ENCODE results near the gene RPL28. TPM values are rescaled to one million over a fixed set of nuclear protein-coding genes. Genes with fewer than 3 reads are reported as not detected.

Gene RPL28
- total and polyA plus RNA-seq, 2 experiments from 2014 or later, result 530 to 875 TPM

DNA sequence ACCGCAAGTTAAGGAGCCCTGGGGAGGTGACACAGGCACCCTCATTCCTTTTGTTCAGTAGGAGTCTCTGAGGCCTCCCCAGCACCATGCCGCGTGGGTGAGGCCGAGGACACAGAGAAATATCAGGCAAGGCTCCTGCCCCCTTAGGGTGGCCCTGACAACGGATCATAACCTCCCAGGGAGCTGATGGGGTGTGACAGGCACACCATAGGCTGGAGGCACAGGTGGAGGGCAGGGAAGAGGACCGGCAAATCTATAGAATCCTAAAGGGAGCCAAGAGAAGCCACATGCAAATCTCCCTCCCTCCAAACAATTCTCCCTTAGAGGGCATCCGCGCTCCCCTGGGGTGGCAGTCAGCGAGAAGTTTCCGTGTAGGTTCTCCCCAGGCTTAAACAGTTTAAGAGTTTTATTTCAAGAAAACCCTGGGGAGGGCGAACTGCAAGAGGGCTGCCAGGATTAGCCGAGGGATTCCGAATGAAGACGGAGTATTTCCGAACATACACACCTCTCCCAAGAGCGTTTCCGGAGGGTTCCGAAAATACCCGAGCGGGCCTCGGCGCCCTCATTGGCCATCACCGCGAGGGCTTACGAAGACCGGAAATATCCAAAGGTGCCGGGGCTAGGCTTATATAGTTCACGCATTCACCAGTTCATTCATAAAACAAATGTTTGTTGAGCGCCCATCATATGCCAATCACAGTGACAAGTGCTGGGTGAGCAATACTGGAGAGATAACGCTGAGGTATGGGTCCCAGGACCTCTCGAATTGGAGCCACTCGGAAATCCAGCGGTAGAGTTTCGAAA is 610 bp upstream of the RPL28 start:
- Histone ChIP-seq H3K4me3 (peak overlapping the region; percentile 94), H3K9ac (peak overlapping the region; percentile 92), H3K4me1 (ENCODE audit: insufficient read depth) (peaks cover 33% of the 10 kb centered on the region), H3K27me3 (replicated peaks; ENCODE audit: insufficient read depth) (no peaks in the 10 kb centered on the region), H3F3A (ENCODE audit: insufficient read depth) (peaks cover 15% of the 10 kb centered on the region), H4K20me1 (ENCODE audit: insufficient read depth) (peaks cover 16% of the 10 kb centered on the region; the same call in 1 of the 2 replicates), H3K79me2 (ENCODE audit: insufficient read depth) (peaks cover 42% of the 10 kb centered on the region), H2AFZ (peak overlapping the region; percentile 91), H3K36me3 (ENCODE audit: low read depth) (peaks cover 27% of the 10 kb centered on the region; the same call in 1 of the 2 replicates), H3K27ac (peak overlapping the region; percentile 71), H3K9me2 (ENCODE audit: insufficient read depth) (no peaks in the 10 kb centered on the region), H3K4me2 (ENCODE audit: unreplicated experiment) (peak overlapping the region; percentile 88), H3K9me3 (ENCODE audit: low read depth) (no peaks in the 10 kb centered on the region)
- in situ Hi-C loops (cut with MboI), result no loop called here
- peak; percentile 96 for DNase-seq
- TF ChIP-seq EZH2 (IDR thresholded peaks at IDR 0.05; ENCODE audit: insufficient read depth, poor library complexity, severe bottlenecking) (no peak), EZH2phosphoT487 (IDR thresholded peaks at IDR 0.05; ENCODE audit: insufficient read depth, low read depth) (no peak)
- 11% methylated on average over 33 to 34 of the region's 34 CpGs for WGBS, 2 experiments (ENCODE audit: low coverage in 1 of 2, low lambda C conversion rate in 2 of 2, missing lambda C conversion rate in 2 of 2)

DNA sequence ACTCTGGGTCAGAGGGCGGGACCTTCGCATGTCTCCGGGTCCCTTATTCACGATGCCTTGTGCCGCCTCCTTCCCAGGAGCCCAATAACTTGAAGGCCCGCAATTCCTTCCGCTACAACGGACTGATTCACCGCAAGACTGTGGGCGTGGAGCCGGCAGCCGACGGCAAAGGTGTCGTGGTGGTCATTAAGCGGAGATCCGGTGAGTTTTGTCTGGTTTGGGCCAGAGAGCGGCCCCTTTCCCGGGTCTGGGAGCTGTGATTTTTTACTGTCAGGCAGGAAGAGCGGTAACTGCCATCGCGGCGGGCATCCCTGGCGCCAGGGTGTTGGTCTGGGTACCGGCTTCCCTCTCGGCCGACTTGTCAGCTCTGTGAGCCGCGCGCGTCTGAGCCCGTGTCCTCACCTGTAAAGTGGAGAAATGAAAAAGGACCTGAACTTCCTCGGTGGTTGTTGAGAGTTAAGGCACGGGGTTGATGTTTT is 800 bp downstream of the RPL28 start:
- WGBS, 2 experiments (ENCODE audit: low coverage in 1 of 2, low lambda C conversion rate in 2 of 2, missing lambda C conversion rate in 2 of 2), result 1% methylated on average over 33 of the region's 33 CpGs
- in situ Hi-C loops (cut with MboI), result no loop called here
- Histone ChIP-seq H4K20me1 (ENCODE audit: insufficient read depth) (peaks cover 16% of the 10 kb centered on the region; the same call in 1 of the 2 replicates), H3K4me1 (ENCODE audit: insufficient read depth) (peaks cover 33% of the 10 kb centered on the region), H3K79me2 (ENCODE audit: insufficient read depth) (peaks cover 51% of the 10 kb centered on the region), H3K27me3 (replicated peaks; ENCODE audit: insufficient read depth) (no peaks in the 10 kb centered on the region), H3K4me2 (ENCODE audit: unreplicated experiment) (peak overlapping the region; percentile 95), H3K4me3 (peak overlapping the region; percentile 94), H3K9ac (peak overlapping the region; percentile 92), H3K36me3 (ENCODE audit: low read depth) (peaks cover 27% of the 10 kb centered on the region; the same call in 1 of the 2 replicates), H3K9me2 (ENCODE audit: insufficient read depth) (no peaks in the 10 kb centered on the region), H2AFZ (no peak overlapping the region), H3F3A (ENCODE audit: insufficient read depth) (peaks cover 29% of the 10 kb centered on the region), H3K27ac (peak overlapping the region; percentile 68), H3K9me3 (ENCODE audit: low read depth) (no peaks in the 10 kb centered on the region)
- DNase-seq, result peak; percentile 69
- TF ChIP-seq EZH2phosphoT487 (IDR thresholded peaks at IDR 0.05; ENCODE audit: insufficient read depth, low read depth) (no peak), EZH2 (IDR thresholded peaks at IDR 0.05; ENCODE audit: insufficient read depth, poor library complexity, severe bottlenecking) (no peak)

DNA sequence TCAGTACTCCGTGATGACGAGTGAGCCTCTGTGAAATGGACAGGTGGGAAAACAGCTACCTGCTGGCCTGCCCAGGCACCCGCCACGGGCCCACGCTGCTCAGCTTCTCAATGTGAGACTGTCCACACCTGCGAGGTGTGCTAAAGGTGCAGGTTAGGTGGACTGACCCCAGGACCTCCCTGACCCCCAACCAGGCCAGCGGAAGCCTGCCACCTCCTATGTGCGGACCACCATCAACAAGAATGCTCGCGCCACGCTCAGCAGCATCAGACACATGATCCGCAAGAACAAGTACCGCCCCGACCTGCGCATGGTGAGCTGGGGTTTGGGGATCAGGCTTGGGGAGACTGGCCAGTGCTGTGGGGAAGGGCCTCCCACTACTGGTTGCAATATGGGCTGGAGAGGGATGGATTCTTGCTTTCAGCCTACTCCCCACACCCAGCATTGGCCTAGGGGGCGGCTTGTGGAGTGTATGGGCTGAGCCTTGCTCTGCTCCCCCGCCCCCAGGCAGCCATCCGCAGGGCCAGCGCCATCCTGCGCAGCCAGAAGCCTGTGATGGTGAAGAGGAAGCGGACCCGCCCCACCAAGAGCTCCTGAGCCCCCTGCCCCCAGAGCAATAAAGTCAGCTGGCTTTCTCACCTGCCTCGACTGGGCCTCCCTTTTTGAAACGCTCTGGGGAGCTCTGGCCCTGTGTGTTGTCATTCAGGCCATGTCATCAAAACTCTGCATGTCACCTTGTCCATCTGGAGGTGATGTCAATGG is 2.2 kb downstream of the RPL28 start:
- peaks cover 33% of the 10 kb centered on the region for H3K4me1 ChIP-seq (ENCODE audit: insufficient read depth)
- no peaks in the 10 kb centered on the region for H3K9me2 ChIP-seq (ENCODE audit: insufficient read depth)
- peaks cover 27% of the 10 kb centered on the region; the same call in 1 of the 2 replicates for H3K36me3 ChIP-seq (ENCODE audit: low read depth)
- H3K79me2 ChIP-seq (ENCODE audit: insufficient read depth), result peaks cover 54% of the 10 kb centered on the region
- TF ChIP-seq EZH2 (IDR thresholded peaks at IDR 0.05; ENCODE audit: insufficient read depth, poor library complexity, severe bottlenecking) (no peak), EZH2phosphoT487 (IDR thresholded peaks at IDR 0.05; ENCODE audit: insufficient read depth, low read depth) (no peak)
- H3K4me3 ChIP-seq, result peak overlapping the region; percentile 94
- in situ Hi-C loops (cut with MboI), result no loop called here
- peaks cover 16% of the 10 kb centered on the region; the same call in 1 of the 2 replicates for H4K20me1 ChIP-seq (ENCODE audit: insufficient read depth)
- H2AFZ ChIP-seq, result no peak overlapping the region
- peak overlapping the region; percentile 92 for H3K9ac ChIP-seq
- H3K9me3 ChIP-seq (ENCODE audit: low read depth), result no peaks in the 10 kb centered on the region
- peak overlapping the region; percentile 95 for H3K4me2 ChIP-seq (ENCODE audit: unreplicated experiment)
- WGBS, 2 experiments (ENCODE audit: low coverage in 1 of 2, low lambda C conversion rate in 2 of 2, missing lambda C conversion rate in 2 of 2), result 87 to 90% methylated on average over 20 of the region's 24 CpGs
- peaks cover 40% of the 10 kb centered on the region for H3F3A ChIP-seq (ENCODE audit: insufficient read depth)
- H3K27ac ChIP-seq, result 0 out of 2 replicates have a peak overlapping the region, but pooled peaks have one; percentile 68
- DNase-seq, result no peak
- H3K27me3 ChIP-seq (replicated peaks; ENCODE audit: insufficient read depth), result no peaks in the 10 kb centered on the region
